PC-9 (cell line): ENCODE data around the gene C19orf18. TPM values are rescaled to one million over a fixed set of nuclear protein-coding genes. Genes with fewer than 3 reads are reported as not detected.

Source experiments
- Bru-seq: library from RNA; stranded (reverse); fragments of 400-500 nt; gene quantifications from one replicate; lab custom pipeline; 2021; lab: Mats Ljungman, UMichigan
- BruChase-seq, 2 experiments: library from RNA; stranded (reverse); fragments of 400-500 nt; gene quantifications; one replicate each; lab custom pipeline; 2021; lab: Mats Ljungman, UMichigan
- BruUV-seq: library from RNA; stranded (reverse); fragments of 400-500 nt; replicated peaks from 2 replicates; lab custom pipeline; 2021; lab: Mats Ljungman, UMichigan
- CTCF ChIA-PET: fragments of 300-600 bp; sonication (Branson Sonifier 250); formaldehyde crosslinking; loops from one replicate; lab custom pipeline; 2022; ENCODE audit warnings: antibody characterized with exemption; lab: Charles Lee
- POLR2A ChIA-PET: fragments of 300-600 bp; sonication (Branson Sonifier 250); formaldehyde crosslinking; loops from one replicate; lab custom pipeline; 2022; ENCODE audit warnings: antibody characterized with exemption; ENCODE audit not compliant: unreplicated experiment; lab: Charles Lee
- DNase-seq, 2 experiments: peaks; one replicate each; pipeline versions ENCODE4 v3.0.0 to v3.0.0-alpha.2; 2015 to 2022; ENCODE audit warnings: mixed read lengths in 1 of 2
- H2AFZ ChIP-seq: fragments of 200-600 bp; sonication (generic); 2 replicates; pipeline ENCODE4 v1.8.1; 2017; ENCODE audit warnings: antibody characterized with exemption
- H3F3A ChIP-seq: fragments of 200-600 bp; sonication (generic); 2 replicates; pipeline ENCODE4 v1.8.1; 2017; ENCODE audit warnings: antibody characterized with exemption, mild to moderate bottlenecking, low read depth; ENCODE audit not compliant: insufficient read depth
- H3K27ac ChIP-seq: fragments of 200-600 bp; sonication (generic); 2 replicates; pipeline ENCODE4 v1.6.1; 2016; ENCODE audit warnings: mixed run types
- H3K27me3 ChIP-seq: fragments of 200-600 bp; sonication (generic); 2 replicates; pipeline ENCODE4 v1.6.1; 2016; ENCODE audit warnings: low read depth, mixed run types; ENCODE audit not compliant: insufficient read depth
- H3K36me3 ChIP-seq: fragments of 200-600 bp; sonication (generic); 2 replicates; pipeline ENCODE4 v1.6.1; 2016; ENCODE audit warnings: low read depth, mixed run types
- H3K4me1 ChIP-seq: fragments of 200-600 bp; sonication (generic); replicated peaks from 2 replicates; pipeline ENCODE4 v1.6.1; 2016; ENCODE audit warnings: mixed run types; ENCODE audit not compliant: insufficient read depth
- H3K4me2 ChIP-seq: fragments of 200-600 bp; sonication (generic); 2 replicates; pipeline ENCODE4 v1.6.1; 2017; ENCODE audit warnings: mixed run types
- H3K4me3 ChIP-seq: fragments of 200-600 bp; sonication (generic); 2 replicates; pipeline ENCODE4 v1.6.1; 2016; ENCODE audit warnings: mixed run types
- H3K79me2 ChIP-seq: fragments of 200-600 bp; sonication (generic); 2 replicates; pipeline ENCODE4 v1.6.1; 2017; ENCODE audit warnings: low read depth, mixed run types
- H3K9me2 ChIP-seq: fragments of 200-600 bp; sonication (generic); 2 replicates; pipeline ENCODE4 v1.8.1; 2017; ENCODE audit warnings: mild to moderate bottlenecking; ENCODE audit not compliant: insufficient read depth
- H3K9me3 ChIP-seq: fragments of 200-600 bp; sonication (generic); 2 replicates; pipeline ENCODE4 v1.8.1; 2016; ENCODE audit warnings: low read depth; ENCODE audit not compliant: insufficient read depth
- H4K20me1 ChIP-seq: fragments of 200-600 bp; sonication (generic); 2 replicates; pipeline ENCODE4 v1.8.1; 2017; ENCODE audit not compliant: insufficient read depth
- EZH2 ChIP-seq: fragments of 200-600 bp; sonication (generic); IDR thresholded peaks from 2 replicates; pipeline ENCODE4 v1.8.0; 2017; ENCODE audit warnings: antibody characterized with exemption, low read depth
- intact Hi-C: fragments of 100-400 bp; cut with micrococcal nuclease; formaldehyde crosslinking; loops from one replicate; pipeline ENCODE4 v1.10.0; 2022; ENCODE audit not compliant: unreplicated experiment
- long read RNA-seq: library from polyadenylated mRNA; stranded (forward); transcript quantifications from one replicate; pipeline ENCODE4 v2.0.0, GENCODE V29; 2022
- total RNA-seq: library from RNA; stranded (reverse); gene quantifications from 2 replicates; pipeline ENCODE4 v1.2.3, GENCODE V29; 2021
- TF ChIP-seq, protein P1 (sequence below): fragments of 200-600 bp; sonication (generic); conservative IDR thresholded peaks from 2 replicates; pipeline ENCODE4 v1.6.1; 2017; ENCODE audit warnings: mixed run types, antibody characterized with exemption, mild to moderate bottlenecking, moderate library complexity

The C19orf18 gene
- total RNA-seq (not detected in 2 replicates), Bru-seq, nascent RNA (percentile 21 among the genes with signal in this experiment), BruChase-seq, experiment 1, labeled RNA remaining after a 2-hour chase (percentile 29 among the genes with signal in this experiment), BruChase-seq, experiment 2, labeled RNA remaining after a 6-hour chase (percentile 19 among the genes with signal in this experiment)
- long read RNA-seq, partial matches to known transcripts: 1 of 1 reads
- long read RNA-seq, other reads (novel, unspliced or antisense): 0 of 1 reads

DNA sequence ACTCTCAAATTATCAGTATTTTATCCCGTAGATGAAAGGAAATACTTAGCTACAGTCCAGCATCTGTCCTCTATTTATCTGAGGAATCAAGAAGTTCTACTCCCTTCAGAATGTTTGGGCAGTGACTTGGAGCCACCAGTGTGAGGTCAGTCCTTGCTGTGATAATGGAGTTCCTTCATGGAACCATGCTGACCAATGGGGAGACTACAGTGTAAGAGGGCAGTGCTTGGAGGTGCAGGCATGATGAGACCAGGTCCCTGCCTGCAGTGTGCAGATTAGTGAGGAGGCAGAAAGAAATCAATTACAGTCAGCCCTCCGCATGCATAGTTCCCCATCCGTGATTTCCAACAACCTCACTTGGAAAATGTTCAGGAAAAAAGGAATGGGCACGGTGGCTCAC is at the start of gene C19orf18:
Gene C19orf18 (minus strand): TSS at position 101 of the 400 bp plus-strand sequence. CDS start 102 bp downstream, outside the sequence.
- Histone ChIP-seq H3K9me3 (peaks cover 62% of the 10 kb centered on the region), H3K4me1 (no peaks in the 10 kb centered on the region), H3K27ac (no peak within 1 kb of the TSS), H3K4me2 (no peak within 1 kb of the TSS), H2AFZ (no peak within 1 kb of the TSS), H4K20me1 (no peaks in the 10 kb centered on the region), H3K4me3 (no peak within 1 kb of the TSS), H3K9me2 (no peaks in the 10 kb centered on the region), H3K36me3 (peaks cover 8% of the 10 kb centered on the region), H3K27me3 (no peaks in the 10 kb centered on the region), H3F3A (peaks cover 14% of the 10 kb centered on the region; the same call in 1 of the 2 replicates), H3K79me2 (no peaks in the 10 kb centered on the region)
- DNase-seq: no peak
- intact Hi-C loops: no loop called here
- POLR2A ChIA-PET: no interaction called here
- TF ChIP-seq, protein P1, sequence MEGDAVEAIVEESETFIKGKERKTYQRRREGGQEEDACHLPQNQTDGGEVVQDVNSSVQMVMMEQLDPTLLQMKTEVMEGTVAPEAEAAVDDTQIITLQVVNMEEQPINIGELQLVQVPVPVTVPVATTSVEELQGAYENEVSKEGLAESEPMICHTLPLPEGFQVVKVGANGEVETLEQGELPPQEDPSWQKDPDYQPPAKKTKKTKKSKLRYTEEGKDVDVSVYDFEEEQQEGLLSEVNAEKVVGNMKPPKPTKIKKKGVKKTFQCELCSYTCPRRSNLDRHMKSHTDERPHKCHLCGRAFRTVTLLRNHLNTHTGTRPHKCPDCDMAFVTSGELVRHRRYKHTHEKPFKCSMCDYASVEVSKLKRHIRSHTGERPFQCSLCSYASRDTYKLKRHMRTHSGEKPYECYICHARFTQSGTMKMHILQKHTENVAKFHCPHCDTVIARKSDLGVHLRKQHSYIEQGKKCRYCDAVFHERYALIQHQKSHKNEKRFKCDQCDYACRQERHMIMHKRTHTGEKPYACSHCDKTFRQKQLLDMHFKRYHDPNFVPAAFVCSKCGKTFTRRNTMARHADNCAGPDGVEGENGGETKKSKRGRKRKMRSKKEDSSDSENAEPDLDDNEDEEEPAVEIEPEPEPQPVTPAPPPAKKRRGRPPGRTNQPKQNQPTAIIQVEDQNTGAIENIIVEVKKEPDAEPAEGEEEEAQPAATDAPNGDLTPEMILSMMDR: no peak
- TF ChIP-seq EZH2: no peak
- CTCF ChIA-PET: no interaction called here
- no TSS peak for BruUV-seq

- peaks cover 19% of the 10 kb centered on the region for H3K9me3 ChIP-seq
- H3K36me3 ChIP-seq: no peaks in the 10 kb centered on the region
- H3K27ac ChIP-seq: no peak overlapping the region
- no peaks in the 10 kb centered on the region for H3K9me2 ChIP-seq
- no peaks in the 10 kb centered on the region for H3K79me2 ChIP-seq
- no peaks in the 10 kb centered on the region for H3K4me1 ChIP-seq
- ChIA-PET POLR2A (no interaction called here), CTCF (interaction anchor here (0.6 kb wide), 1 partner anchor 1853 kb away, joined by 7 read pairs; no protein-coding TSS in a partner anchor)
- no peak for TF ChIP-seq EZH2
- no peak overlapping the region for H3K4me3 ChIP-seq
- no peak overlapping the region for H3K4me2 ChIP-seq
- H4K20me1 ChIP-seq: no peaks in the 10 kb centered on the region
- BruUV-seq: no TSS peak
- peaks cover 12% of the 10 kb centered on the region; the same call in 1 of the 2 replicates for H3K27me3 ChIP-seq
- no peak for DNase-seq
- no peaks in the 10 kb centered on the region for H3F3A ChIP-seq
- intact Hi-C loops: loop anchor here (5.0 kb wide), 1 partner anchor 615 kb away; no protein-coding TSS in a partner anchor
- H2AFZ ChIP-seq: 0 out of 2 replicates have a peak overlapping the region, but pooled peaks have one; percentile 33
Measured at GRCh38 chr19:58022283-58022660, 47.9 kb upstream of the C19orf18 start.

DNA sequence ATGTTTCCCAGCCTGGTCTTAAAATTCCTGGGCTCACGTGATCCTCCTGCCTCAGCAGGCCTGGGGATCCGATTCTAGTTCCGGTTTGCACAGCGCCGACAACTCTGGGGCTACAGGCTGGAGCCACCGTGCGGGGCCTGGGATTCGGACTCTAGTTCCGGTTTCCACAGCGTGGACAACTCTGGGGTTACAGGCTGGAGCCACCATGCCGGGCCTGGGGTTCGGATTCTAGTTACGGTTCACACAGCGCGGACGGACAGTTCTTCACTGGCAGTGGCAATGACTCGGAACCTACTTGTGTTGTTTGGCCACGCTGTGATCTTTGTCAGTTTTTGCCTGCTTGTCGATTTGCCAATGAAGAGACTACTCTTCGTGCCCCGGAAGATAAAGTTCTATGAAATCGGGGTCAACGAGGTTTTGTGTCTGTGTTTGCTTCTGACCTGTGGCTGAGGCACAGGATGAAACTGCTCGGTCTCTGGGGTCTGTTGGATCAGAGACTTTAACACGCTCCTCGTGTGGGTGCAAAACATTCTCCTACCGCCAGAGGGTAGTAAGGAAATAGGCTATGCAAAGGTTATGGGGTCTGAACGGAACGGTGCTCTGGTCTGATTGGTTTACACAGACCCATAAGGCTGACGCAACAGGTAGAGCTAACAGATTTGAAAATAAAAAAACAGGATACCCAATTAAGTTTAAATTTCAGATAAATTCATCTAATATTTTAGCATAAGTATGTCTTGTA is 47.4 kb upstream of the C19orf18 start:
- Histone ChIP-seq H2AFZ (0 out of 2 replicates have a peak overlapping the region, but pooled peaks have one; percentile 33), H3K9me3 (peaks cover 19% of the 10 kb centered on the region), H3K4me1 (no peaks in the 10 kb centered on the region), H4K20me1 (no peaks in the 10 kb centered on the region), H3K79me2 (no peaks in the 10 kb centered on the region), H3K9me2 (no peaks in the 10 kb centered on the region), H3K27me3 (peaks cover 18% of the 10 kb centered on the region), H3K36me3 (no peaks in the 10 kb centered on the region), H3K4me2 (no peak overlapping the region), H3K27ac (no peak overlapping the region), H3K4me3 (no peak overlapping the region), H3F3A (no peaks in the 10 kb centered on the region)
- ChIA-PET CTCF (interaction anchor here (0.6 kb wide), 1 partner anchor 1852 kb away, joined by 7 read pairs; no protein-coding TSS in a partner anchor), POLR2A (no interaction called here)
- DNase-seq: peak; percentile 23 to 41
- intact Hi-C loops: loop anchor here (5.0 kb wide), 1 partner anchor 614 kb away; no protein-coding TSS in a partner anchor
- no peak for TF ChIP-seq EZH2
- TF ChIP-seq, protein P1: peak; percentile 59
- no TSS peak for BruUV-seq
